ENCODE results near the gene YDJC. TPM values are rescaled to one million over a fixed set of nuclear protein-coding genes. Genes with fewer than 3 reads are reported as not detected.

The YDJC gene
- total and polyA plus RNA-seq, 2 of the 4 experiments (the other 2 are of a cell fraction) = 8.1 to 23.6 TPM

DNA sequence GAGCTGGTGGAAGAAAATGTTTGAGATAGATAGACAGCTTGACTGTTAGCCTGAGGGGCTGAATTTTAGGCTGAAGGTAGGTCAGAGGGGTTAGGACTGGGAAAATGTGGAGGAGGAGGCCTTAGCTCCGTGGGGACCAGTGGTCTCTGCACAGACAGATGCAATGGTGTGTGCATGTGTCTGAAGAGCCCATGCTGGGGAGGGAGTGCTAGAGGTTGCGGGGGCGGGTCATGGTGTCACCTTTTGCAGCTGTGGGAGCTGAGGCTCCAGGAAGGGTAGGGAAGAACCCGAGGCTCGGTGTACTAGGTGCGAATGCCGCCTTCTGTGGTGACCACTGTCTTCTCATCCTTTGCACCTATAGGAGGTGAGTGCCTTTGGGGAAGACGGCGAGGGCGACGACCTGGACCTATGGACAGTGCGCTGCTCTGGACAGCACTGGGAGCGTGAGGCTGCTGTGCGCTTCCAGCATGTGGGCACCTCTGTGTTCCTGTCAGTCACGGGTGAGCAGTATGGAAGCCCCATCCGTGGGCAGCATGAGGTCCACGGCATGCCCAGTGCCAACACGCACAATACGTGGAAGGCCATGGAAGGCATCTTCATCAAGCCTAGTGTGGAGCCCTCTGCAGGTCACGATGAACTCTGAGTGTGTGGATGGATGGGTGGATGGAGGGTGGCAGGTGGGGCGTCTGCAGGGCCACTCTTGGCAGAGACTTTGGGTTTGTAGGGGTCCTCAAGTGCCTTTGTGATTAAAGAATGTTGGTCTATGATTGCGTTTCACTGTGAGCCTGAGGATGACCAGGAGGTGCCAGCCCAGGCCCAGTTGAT is 13.9 kb upstream of the YDJC start:
- in situ Hi-C loops (cut with MboI; ENCODE audit: low sequenced_read_pairs) = no loop called here
- POLR2A ChIA-PET (ENCODE audit: unreplicated experiment) = no interaction called here
- no peak for TF ChIP-seq RCOR1 (IDR thresholded peaks at IDR 0.05; ENCODE audit: insufficient replicate concordance, low read length)
- no peak for TF ChIP-seq BHLHE40 (IDR thresholded peaks at IDR 0.05; ENCODE audit: low read depth, low read length)
- no peak for TF ChIP-seq NFE2L2 (IDR thresholded peaks at IDR 0.05; ENCODE audit: low read depth, low read length)
- TF ChIP-seq POLR2A (IDR thresholded peaks at IDR 0.05; ENCODE audit: low read depth, low read length) = no peak
- TF ChIP-seq, protein P1, sequence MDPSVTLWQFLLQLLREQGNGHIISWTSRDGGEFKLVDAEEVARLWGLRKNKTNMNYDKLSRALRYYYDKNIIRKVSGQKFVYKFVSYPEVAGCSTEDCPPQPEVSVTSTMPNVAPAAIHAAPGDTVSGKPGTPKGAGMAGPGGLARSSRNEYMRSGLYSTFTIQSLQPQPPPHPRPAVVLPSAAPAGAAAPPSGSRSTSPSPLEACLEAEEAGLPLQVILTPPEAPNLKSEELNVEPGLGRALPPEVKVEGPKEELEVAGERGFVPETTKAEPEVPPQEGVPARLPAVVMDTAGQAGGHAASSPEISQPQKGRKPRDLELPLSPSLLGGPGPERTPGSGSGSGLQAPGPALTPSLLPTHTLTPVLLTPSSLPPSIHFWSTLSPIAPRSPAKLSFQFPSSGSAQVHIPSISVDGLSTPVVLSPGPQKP (IDR thresholded peaks at IDR 0.05; ENCODE audit: borderline replicate concordance, low read depth, low read length) = no peak
- TF ChIP-seq SMC3 (IDR thresholded peaks at IDR 0.05; ENCODE audit: low read depth, low read length) = no peak
- TF ChIP-seq, protein P2, sequence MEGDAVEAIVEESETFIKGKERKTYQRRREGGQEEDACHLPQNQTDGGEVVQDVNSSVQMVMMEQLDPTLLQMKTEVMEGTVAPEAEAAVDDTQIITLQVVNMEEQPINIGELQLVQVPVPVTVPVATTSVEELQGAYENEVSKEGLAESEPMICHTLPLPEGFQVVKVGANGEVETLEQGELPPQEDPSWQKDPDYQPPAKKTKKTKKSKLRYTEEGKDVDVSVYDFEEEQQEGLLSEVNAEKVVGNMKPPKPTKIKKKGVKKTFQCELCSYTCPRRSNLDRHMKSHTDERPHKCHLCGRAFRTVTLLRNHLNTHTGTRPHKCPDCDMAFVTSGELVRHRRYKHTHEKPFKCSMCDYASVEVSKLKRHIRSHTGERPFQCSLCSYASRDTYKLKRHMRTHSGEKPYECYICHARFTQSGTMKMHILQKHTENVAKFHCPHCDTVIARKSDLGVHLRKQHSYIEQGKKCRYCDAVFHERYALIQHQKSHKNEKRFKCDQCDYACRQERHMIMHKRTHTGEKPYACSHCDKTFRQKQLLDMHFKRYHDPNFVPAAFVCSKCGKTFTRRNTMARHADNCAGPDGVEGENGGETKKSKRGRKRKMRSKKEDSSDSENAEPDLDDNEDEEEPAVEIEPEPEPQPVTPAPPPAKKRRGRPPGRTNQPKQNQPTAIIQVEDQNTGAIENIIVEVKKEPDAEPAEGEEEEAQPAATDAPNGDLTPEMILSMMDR (conservative IDR thresholded peaks at IDR 0.05; ENCODE audit: low read depth, low read length) = no peak
- no peak for TF ChIP-seq MAZ (IDR thresholded peaks at IDR 0.05; ENCODE audit: borderline replicate concordance, low read depth, low read length)
- TF ChIP-seq FOS (IDR thresholded peaks at IDR 0.05; ENCODE audit: low read depth, low read length) = no peak
- no peak for TF ChIP-seq RFX5 (IDR thresholded peaks at IDR 0.05; ENCODE audit: low read depth, low read length)
- no peak for TF ChIP-seq MXI1 (IDR thresholded peaks at IDR 0.05; ENCODE audit: borderline replicate concordance, low read depth, low read length)
- TF ChIP-seq, protein P3, sequence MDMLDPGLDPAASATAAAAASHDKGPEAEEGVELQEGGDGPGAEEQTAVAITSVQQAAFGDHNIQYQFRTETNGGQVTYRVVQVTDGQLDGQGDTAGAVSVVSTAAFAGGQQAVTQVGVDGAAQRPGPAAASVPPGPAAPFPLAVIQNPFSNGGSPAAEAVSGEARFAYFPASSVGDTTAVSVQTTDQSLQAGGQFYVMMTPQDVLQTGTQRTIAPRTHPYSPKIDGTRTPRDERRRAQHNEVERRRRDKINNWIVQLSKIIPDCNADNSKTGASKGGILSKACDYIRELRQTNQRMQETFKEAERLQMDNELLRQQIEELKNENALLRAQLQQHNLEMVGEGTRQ (IDR thresholded peaks at IDR 0.05; ENCODE audit: low read depth, low read length) = no peak
- no peak for TF ChIP-seq CEBPB (IDR thresholded peaks at IDR 0.05; ENCODE audit: low read depth, low read length)
- TF ChIP-seq MAFK (IDR thresholded peaks at IDR 0.05; ENCODE audit: low read depth, low read length) = no peak
- TF ChIP-seq CHD1 (IDR thresholded peaks at IDR 0.05; ENCODE audit: low read depth, low read length) = no peak

More for the DNA sequence above, 13.9 kb upstream of the YDJC start:
- Histone ChIP-seq H2BK5ac (ENCODE audit: low read depth, low read length, poor library complexity, severe bottlenecking) (no peak overlapping the region), H3K23ac (ENCODE audit: low read depth, low read length) (peak overlapping the region; percentile 46; the same call in 1 of the 2 replicates), H2BK20ac (ENCODE audit: low read depth, low read length) (no peak overlapping the region), H3K4me3 (ENCODE audit: insufficient read depth, low read depth, low read length) (no peak overlapping the region), H4K20me1 (ENCODE audit: insufficient read depth, low read length) (peaks cover 14% of the 10 kb centered on the region), H4K5ac (ENCODE audit: low read depth, low read length) (no peak overlapping the region), H2AK5ac (ENCODE audit: low read depth, low read length) (no peak overlapping the region), H3K14ac (replicated peaks; ENCODE audit: low read depth, low read length) (no peak overlapping the region), H3K27me3 (ENCODE audit: control insufficient read depth, insufficient read depth, low read length) (no peaks in the 10 kb centered on the region), H2BK15ac (ENCODE audit: low read depth, low read length) (no peak overlapping the region), H3K36me3 (ENCODE audit: control insufficient read depth, insufficient read depth, low read length) (peaks cover 5% of the 10 kb centered on the region), H4K91ac (ENCODE audit: insufficient read depth, low read depth, low read length) (no peak overlapping the region), H3K9me1 (ENCODE audit: insufficient read depth, low read length) (peaks cover 5% of the 10 kb centered on the region), H3K9ac (ENCODE audit: low read depth, low read length) (no peak overlapping the region), H3K27ac (ENCODE audit: insufficient read depth, low read length) (no peak overlapping the region), H3K4ac (ENCODE audit: low read depth, low read length) (no peak overlapping the region), H3K18ac (ENCODE audit: low read depth, low read length) (no peak overlapping the region), H3K4me1 (ENCODE audit: control insufficient read depth, insufficient read depth, low read length) (peaks cover 1% of the 10 kb centered on the region; the same call in 1 of the 2 replicates), H3K9me3 (ENCODE audit: control insufficient read depth, insufficient read depth, low read length) (no peaks in the 10 kb centered on the region), H3K56ac (ENCODE audit: extremely low read depth, insufficient read depth, low read length) (no peak overlapping the region), H2BK120ac (ENCODE audit: low read depth, low read length) (no peak overlapping the region), H2AK9ac (replicated peaks; ENCODE audit: low read depth, low read length, poor library complexity) (peak overlapping the region; percentile 69), H3K4me2 (ENCODE audit: low read depth, low read length) (peak overlapping the region; percentile 90), H3K79me1 (ENCODE audit: low read depth in 1 of 2, low read length in 2 of 2) (peaks cover 6 to 27% of the 10 kb centered on the region in 2 experiments; a peak in 3 of 4 replicates), H4K8ac (ENCODE audit: low read depth in 2 of 2, low read length in 2 of 2) (no peak overlapping the region), H2AFZ (replicated peaks; ENCODE audit: low read length, poor library complexity) (peak overlapping the region; percentile 56)
- no TSS peak for BruUV-seq (replicated peaks)
- DNase-seq = no peak
- dilution Hi-C loops (cut with HindIII; ENCODE audit: low sequenced_read_pairs, unreplicated experiment) (no loop called here), intact Hi-C loops (cut with micrococcal nuclease) (no loop called here)
- 90% methylated on average over 8 of the region's 22 CpGs; no CpG with 5 or more reads in 1 of the 2 experiments for WGBS, 2 experiments (ENCODE audit: extremely low coverage in 2 of 2, insufficient read length in 1 of 2)
- ATAC-seq (ENCODE audit: low read depth) = no peak
- CTCF ChIA-PET = interaction anchor here (0.8 to 3.1 kb wide), 3 partner anchors 10 to 14 kb away, joined by 3 to 28 read pairs (median 3); partner anchors contain the start of gene YDJC

Measured in IMR-90 (cell line).